ENCODE measurements around the gene PCDHA12. TPM values are rescaled to one million over a fixed set of nuclear protein-coding genes. Genes with fewer than 3 reads are reported as not detected.
"Not testable (repeated sequence)": the region's sequence is repeated elsewhere in the genome, so short reads cannot be mapped to it uniquely, and the experiment has no call there.

The PCDHA12 gene
- not detected for total RNA-seq

DNA sequence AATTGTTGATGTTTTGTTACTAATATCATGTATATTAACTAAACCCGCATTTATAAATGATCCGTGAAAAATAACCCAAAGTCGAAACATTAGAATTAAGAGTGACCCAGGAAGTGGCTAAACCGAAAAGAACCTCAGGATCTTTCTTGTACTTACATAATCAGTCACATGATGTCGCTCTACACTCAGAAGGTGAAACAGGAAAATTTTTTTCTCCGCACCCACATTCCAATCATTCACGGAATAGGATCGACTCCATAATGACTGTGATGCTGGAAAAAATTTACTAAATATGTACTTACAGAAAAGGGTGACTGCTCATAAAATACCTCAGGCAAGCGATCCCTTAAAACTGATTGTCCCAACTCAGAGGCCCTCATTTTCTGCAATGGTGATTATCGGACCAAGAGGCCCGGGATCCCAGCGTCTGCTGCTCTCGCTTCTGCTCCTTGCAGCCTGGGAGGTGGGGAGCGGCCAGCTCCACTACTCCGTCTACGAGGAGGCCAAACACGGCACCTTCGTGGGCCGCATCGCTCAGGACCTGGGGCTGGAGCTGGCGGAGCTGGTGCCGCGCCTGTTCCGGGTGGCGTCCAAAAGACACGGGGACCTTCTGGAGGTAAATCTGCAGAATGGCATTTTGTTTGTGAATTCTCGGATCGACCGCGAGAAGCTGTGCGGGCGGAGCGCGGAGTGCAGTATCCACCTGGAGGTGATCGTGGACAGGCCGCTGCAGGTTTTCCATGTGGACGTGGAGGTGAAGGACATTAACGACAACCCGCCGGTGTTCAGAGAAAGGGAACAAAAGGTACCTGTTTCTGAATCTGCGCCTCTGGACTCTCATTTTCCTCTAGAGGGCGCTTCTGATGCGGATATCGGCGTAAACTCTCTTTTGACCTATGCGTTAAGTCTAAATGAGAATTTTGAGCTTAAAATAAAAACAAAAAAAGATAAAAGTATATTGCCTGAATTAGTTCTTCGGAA lies at the start of gene PCDHA12:
Gene PCDHA12, plus strand, starts transcription at position 224 of the 981 bp plus-strand sequence. Its CDS starts 165 bp downstream, at position 389.
- DNase-seq (no peak), ATAC-seq (no peak)
- ChIA-PET POLR2A (no interaction called here), CTCF (interaction anchor here (1.2 kb wide), 1 partner anchor 19 kb away, joined by 3 read pairs; the partner anchor contains the start of gene PCDHA10)
- intact Hi-C loops (cut with micrococcal nuclease): no loop called here
- Mint-ChIP-seq H3K36me3 (ENCODE audit: low read depth) (peaks cover 9% of the 10 kb centered on the region), H3K27ac (no peak within 1 kb of the TSS), H3K4me3 (no peak within 1 kb of the TSS), H3K9me3 (peaks cover 7% of the 10 kb centered on the region), H3K27me3 (peaks cover 42% of the 10 kb centered on the region), H3K4me1 (ENCODE audit: low read depth) (no peaks in the 10 kb centered on the region)
- TF ChIP-seq CTCF (IDR thresholded peaks at IDR 0.05): no peak

DNA sequence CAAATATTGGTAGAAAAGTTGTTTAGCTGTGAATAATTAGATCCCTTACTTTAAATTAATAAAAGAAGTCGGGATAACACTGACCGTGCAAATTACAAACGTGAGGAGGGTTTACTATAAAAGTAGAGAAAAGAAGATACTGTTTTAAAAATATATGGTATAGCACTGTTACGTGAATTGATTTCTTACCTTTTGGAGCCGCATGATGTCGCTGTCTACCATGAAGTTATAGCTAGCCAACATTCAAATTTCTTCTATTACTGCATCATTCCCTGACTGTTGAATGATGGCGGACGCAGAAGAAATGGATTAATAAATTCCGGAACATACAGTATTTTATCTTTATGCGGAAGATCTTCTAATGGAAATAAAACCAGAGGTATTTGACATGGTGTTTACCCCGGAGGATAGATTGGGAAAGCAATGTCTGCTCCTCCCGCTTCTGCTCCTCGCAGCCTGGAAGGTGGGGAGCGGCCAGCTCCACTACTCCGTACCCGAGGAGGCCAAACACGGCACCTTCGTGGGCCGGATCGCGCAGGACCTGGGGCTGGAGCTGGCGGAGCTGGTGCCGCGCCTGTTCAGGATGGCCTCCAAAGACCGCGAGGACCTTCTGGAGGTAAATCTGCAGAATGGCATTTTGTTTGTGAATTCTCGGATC lies 47.3 kb upstream of the PCDHA12 start, which contains the start of gene PCDHA6:
Gene PCDHA6, plus strand, starts transcription at position 257 of the 658 bp plus-strand sequence. Its CDS starts 132 bp downstream, at position 389.
- intact Hi-C loops (cut with micrococcal nuclease): no loop called here
- CTCF ChIA-PET: interaction anchor here (2.4 kb wide), 1 partner anchor 14 kb away, joined by 7 read pairs; no protein-coding TSS in a partner anchor
- no peaks in the 10 kb centered on the region for H3K4me1 Mint-ChIP-seq (ENCODE audit: low read depth)
- ATAC-seq (no peak), DNase-seq (no peak)
- no peak for TF ChIP-seq CTCF (IDR thresholded peaks at IDR 0.05)
- no peak within 1 kb of the TSS for H3K27ac Mint-ChIP-seq
- H3K36me3 Mint-ChIP-seq (ENCODE audit: low read depth): peaks cover 7% of the 10 kb centered on the region
- H3K27me3 Mint-ChIP-seq: peaks cover 29% of the 10 kb centered on the region
- H3K4me3 Mint-ChIP-seq: no peak within 1 kb of the TSS
- H3K9me3 Mint-ChIP-seq: peaks cover 20% of the 10 kb centered on the region
- POLR2A ChIA-PET: no interaction called here

DNA sequence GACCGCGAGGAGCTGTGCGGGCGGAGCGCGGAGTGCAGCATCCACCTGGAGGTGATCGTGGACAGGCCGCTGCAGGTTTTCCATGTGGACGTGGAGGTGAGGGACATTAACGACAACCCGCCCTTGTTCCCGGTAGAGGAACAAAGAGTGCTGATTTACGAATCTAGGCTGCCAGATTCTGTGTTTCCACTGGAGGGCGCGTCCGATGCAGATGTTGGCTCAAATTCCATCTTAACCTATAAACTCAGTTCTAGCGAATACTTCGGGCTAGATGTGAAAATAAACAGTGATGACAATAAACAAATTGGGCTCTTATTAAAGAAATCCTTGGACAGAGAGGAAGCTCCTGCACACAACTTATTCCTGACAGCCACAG lies 46.8 kb upstream of the PCDHA12 start:
- H3K27ac Mint-ChIP-seq: no peak overlapping the region
- no peak for TF ChIP-seq CTCF (IDR thresholded peaks at IDR 0.05)
- no peak overlapping the region for H3K4me3 Mint-ChIP-seq
- H3K9me3 Mint-ChIP-seq: peaks cover 23% of the 10 kb centered on the region
- DNase-seq (no peak), ATAC-seq (no peak)
- ChIA-PET POLR2A (no interaction called here), CTCF (interaction anchor here (2.4 kb wide), 1 partner anchor 13 kb away, joined by 7 read pairs; no protein-coding TSS in a partner anchor)
- intact Hi-C loops (cut with micrococcal nuclease): no loop called here
- no peaks in the 10 kb centered on the region for H3K4me1 Mint-ChIP-seq (ENCODE audit: low read depth)
- H3K36me3 Mint-ChIP-seq (ENCODE audit: low read depth): peaks cover 7% of the 10 kb centered on the region
- H3K27me3 Mint-ChIP-seq: peaks cover 32% of the 10 kb centered on the region

DNA sequence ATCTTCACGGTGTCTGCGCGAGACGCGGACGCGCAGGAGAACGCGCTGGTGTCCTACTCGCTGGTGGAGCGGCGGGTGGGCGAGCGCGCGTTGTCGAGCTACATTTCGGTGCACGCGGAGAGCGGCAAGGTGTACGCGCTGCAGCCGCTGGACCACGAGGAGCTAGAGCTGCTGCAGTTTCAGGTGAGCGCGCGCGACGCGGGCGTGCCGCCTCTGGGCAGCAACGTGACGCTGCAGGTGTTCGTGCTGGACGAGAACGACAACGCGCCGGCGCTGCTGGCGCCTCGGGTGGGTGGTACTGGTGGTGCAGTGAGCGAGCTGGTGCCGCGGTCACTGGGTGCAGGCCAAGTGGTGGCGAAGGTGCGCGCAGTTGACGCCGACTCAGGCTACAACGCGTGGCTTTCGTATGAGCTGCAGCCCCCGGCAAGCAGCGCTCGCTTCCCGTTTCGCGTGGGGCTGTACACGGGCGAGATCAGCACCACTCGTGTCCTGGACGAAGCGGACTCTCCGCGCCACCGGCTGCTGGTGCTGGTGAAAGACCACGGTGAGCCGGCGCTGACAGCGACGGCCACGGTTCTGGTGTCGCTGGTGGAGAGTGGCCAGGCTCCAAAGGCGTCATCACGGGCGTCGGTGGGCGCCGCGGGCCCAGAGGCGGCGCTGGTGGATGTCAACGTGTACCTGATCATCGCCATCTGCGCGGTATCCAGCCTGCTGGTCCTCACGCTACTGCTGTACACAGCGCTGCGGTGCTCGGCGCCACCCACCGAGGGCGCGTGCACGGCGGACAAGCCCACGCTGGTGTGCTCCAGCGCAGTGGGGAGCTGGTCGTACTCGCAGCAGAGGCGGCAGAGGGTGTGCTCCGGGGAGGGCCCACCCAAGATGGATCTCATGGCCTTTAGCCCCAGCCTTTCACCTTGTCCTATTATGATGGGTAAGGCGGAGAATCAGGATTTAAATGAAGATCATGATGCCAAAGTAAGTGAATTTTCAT lies 45.3 kb upstream of the PCDHA12 start:
- H3K4me1 Mint-ChIP-seq (ENCODE audit: low read depth); ATAC-seq; H3K27ac Mint-ChIP-seq; intact Hi-C loops (cut with micrococcal nuclease); CTCF ChIA-PET; H3K4me3 Mint-ChIP-seq; DNase-seq; POLR2A ChIA-PET: not testable (repeated sequence)
- H3K27me3 Mint-ChIP-seq: peaks cover 39% of the 10 kb centered on the region
- H3K36me3 Mint-ChIP-seq (ENCODE audit: low read depth): peaks cover 10% of the 10 kb centered on the region
- H3K9me3 Mint-ChIP-seq: peaks cover 26% of the 10 kb centered on the region

GRCh38 chr5:140833993-140834392 lies 41.1 kb upstream of the PCDHA12 start, which contains the start of gene PCDHA7:
Gene PCDHA7 (plus strand): TSS chr5:140834269. CDS start chr5:140834384, 115 bp downstream.
- POLR2A ChIA-PET: no interaction called here
- no peak within 1 kb of the TSS for H3K27ac Mint-ChIP-seq
- intact Hi-C loops (cut with micrococcal nuclease): no loop called here
- peaks cover 22% of the 10 kb centered on the region for H3K9me3 Mint-ChIP-seq
- H3K4me3 Mint-ChIP-seq: no peak within 1 kb of the TSS
- H3K27me3 Mint-ChIP-seq: peaks cover 34% of the 10 kb centered on the region
- DNase-seq (no peak), ATAC-seq (no peak)
- CTCF ChIA-PET: no interaction called here
- no peaks in the 10 kb centered on the region for H3K4me1 Mint-ChIP-seq (ENCODE audit: low read depth)
- TF ChIP-seq CTCF (IDR thresholded peaks at IDR 0.05): no peak
- peaks cover 5% of the 10 kb centered on the region for H3K36me3 Mint-ChIP-seq (ENCODE audit: low read depth)

- ATAC-seq; H3K27ac Mint-ChIP-seq; H3K4me1 Mint-ChIP-seq (ENCODE audit: low read depth); DNase-seq; intact Hi-C loops (cut with micrococcal nuclease); POLR2A ChIA-PET; CTCF ChIA-PET; H3K36me3 Mint-ChIP-seq (ENCODE audit: low read depth); H3K4me3 Mint-ChIP-seq: not testable (repeated sequence)
- H3K27me3 Mint-ChIP-seq: peaks cover 32% of the 10 kb centered on the region
- peaks cover 19% of the 10 kb centered on the region for H3K9me3 Mint-ChIP-seq
These were observed 40.6 kb upstream of the PCDHA12 start for GRCh38 chr5:140834439-140835008.

All from activated CD8-positive, alpha-beta T cell treated with anti-CD3 and anti-CD28 coated beads for 36 hours (primary cell).